MM.1S (cell line): ENCODE measurements around the gene A4GALT.

ENCODE experiments used
- EZH2 ChIP-seq: fragments of 300-600 bp; sonication (generic); optimal IDR thresholded peaks from 2 replicates; pipeline ENCODE3; 2017; ENCODE audit warnings: low read depth, mild to moderate bottlenecking, antibody characterized with exemption, low read length, mixed read lengths
- TF ChIP-seq, protein P1 (sequence below): fragments of 300-600 bp; sonication (generic); IDR thresholded peaks from 2 replicates; pipeline ENCODE4 v1.5.1; 2016; ENCODE audit warnings: antibody characterized with exemption, low read length, mixed read lengths

GRCh38 chr22:42766860-42767259 is 46.2 kb upstream of the A4GALT start:
- TF ChIP-seq, protein P1, sequence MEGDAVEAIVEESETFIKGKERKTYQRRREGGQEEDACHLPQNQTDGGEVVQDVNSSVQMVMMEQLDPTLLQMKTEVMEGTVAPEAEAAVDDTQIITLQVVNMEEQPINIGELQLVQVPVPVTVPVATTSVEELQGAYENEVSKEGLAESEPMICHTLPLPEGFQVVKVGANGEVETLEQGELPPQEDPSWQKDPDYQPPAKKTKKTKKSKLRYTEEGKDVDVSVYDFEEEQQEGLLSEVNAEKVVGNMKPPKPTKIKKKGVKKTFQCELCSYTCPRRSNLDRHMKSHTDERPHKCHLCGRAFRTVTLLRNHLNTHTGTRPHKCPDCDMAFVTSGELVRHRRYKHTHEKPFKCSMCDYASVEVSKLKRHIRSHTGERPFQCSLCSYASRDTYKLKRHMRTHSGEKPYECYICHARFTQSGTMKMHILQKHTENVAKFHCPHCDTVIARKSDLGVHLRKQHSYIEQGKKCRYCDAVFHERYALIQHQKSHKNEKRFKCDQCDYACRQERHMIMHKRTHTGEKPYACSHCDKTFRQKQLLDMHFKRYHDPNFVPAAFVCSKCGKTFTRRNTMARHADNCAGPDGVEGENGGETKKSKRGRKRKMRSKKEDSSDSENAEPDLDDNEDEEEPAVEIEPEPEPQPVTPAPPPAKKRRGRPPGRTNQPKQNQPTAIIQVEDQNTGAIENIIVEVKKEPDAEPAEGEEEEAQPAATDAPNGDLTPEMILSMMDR: no peak
- no peak for TF ChIP-seq EZH2
